PFSK-1 (cell line): Measurements from ENCODE around the gene GLIPR2.

Experiments
- POLR2AphosphoS5 ChIP-seq: IDR thresholded peaks from 2 replicates; pipeline ENCODE4 v1.6.1; 2012; ENCODE audit warnings: low read depth, mild to moderate bottlenecking, control low read depth, low read length, moderate library complexity
- TF ChIP-seq, protein P1 (sequence below), 2 experiments: IDR thresholded peaks; 2 replicates each; pipeline versions ENCODE4 v1.6.1 to v1.8.0; 2011 to 2012; ENCODE audit warnings: low read depth in 2 of 2, low read length in 2 of 2, control low read depth in 1 of 2, inconsistent platforms in 1 of 2, mild to moderate bottlenecking in 1 of 2, moderate library complexity in 1 of 2; ENCODE audit not compliant: insufficient read depth in 1 of 2

DNA sequence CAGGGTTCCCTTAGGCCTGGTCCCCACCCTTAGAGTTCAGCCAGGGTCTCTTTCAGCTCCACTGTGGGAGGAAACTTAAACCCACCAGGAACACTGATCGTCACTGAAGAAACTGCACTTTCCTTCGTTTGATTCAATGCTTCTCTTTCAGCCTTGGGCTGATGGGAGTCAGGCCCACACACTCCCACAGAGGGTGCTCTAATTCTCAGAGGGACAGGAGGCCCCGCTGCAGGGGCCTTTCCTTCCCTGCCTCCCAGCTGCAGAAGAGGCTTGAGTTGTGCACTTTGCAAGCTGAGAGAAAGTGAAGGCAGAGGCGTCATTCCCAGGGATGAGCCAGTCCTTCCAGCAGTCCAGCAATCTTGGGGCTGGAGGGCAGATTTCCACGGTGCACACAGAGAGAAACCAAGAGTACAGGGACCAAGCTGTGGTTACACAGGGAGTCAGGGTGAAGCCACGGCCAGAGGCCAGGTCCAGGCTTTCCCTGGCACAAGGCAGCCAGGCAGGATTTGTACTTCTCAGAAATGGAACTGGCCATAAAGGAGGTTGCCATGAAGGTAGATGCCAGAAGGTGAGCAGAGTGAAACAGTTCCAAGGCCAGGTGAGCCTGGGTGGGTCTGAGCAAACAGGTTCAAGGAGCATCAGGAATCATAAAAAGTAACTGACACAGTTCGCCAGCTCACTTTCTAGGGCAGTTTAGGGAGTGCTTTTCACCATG lies 10.4 kb upstream of the GLIPR2 start:
- TF ChIP-seq, protein P1, sequence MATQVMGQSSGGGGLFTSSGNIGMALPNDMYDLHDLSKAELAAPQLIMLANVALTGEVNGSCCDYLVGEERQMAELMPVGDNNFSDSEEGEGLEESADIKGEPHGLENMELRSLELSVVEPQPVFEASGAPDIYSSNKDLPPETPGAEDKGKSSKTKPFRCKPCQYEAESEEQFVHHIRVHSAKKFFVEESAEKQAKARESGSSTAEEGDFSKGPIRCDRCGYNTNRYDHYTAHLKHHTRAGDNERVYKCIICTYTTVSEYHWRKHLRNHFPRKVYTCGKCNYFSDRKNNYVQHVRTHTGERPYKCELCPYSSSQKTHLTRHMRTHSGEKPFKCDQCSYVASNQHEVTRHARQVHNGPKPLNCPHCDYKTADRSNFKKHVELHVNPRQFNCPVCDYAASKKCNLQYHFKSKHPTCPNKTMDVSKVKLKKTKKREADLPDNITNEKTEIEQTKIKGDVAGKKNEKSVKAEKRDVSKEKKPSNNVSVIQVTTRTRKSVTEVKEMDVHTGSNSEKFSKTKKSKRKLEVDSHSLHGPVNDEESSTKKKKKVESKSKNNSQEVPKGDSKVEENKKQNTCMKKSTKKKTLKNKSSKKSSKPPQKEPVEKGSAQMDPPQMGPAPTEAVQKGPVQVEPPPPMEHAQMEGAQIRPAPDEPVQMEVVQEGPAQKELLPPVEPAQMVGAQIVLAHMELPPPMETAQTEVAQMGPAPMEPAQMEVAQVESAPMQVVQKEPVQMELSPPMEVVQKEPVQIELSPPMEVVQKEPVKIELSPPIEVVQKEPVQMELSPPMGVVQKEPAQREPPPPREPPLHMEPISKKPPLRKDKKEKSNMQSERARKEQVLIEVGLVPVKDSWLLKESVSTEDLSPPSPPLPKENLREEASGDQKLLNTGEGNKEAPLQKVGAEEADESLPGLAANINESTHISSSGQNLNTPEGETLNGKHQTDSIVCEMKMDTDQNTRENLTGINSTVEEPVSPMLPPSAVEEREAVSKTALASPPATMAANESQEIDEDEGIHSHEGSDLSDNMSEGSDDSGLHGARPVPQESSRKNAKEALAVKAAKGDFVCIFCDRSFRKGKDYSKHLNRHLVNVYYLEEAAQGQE (IDR thresholded peaks at IDR 0.05; ENCODE audit: insufficient read depth in 1 of 2, low read depth in 2 of 2, low read length in 2 of 2) = no peak
- no peak for TF ChIP-seq POLR2AphosphoS5
